Stimulated activated naive CD8-positive, alpha-beta T cell treated with anti-CD3 and anti-CD28 coated beads, Interleukin-15, Interleukin-2, amounts not matched to agents 100 ng/mL and 50 ng/mL, for 24 hours (primary cell): ENCODE measurements around the gene PHF21B.

Experiments
- H3K27ac Mint-ChIP-seq: one replicate; pipeline ENCODE4 v1.8.0; 2021; ENCODE audit warnings: mild to moderate bottlenecking, mixed read lengths
- H3K27me3 Mint-ChIP-seq: one replicate; pipeline ENCODE4 v1.8.0; 2021; ENCODE audit warnings: mixed read lengths
- H3K36me3 Mint-ChIP-seq: one replicate; pipeline ENCODE4 v1.8.0; 2021; ENCODE audit warnings: low read depth, mixed read lengths
- H3K4me1 Mint-ChIP-seq: one replicate; pipeline ENCODE4 v1.8.0; 2021; ENCODE audit warnings: low read depth, mixed read lengths
- H3K4me3 Mint-ChIP-seq: one replicate; pipeline ENCODE4 v1.8.0; 2021; ENCODE audit warnings: mild to moderate bottlenecking, mixed read lengths
- H3K9me3 Mint-ChIP-seq: one replicate; pipeline ENCODE4 v1.8.0; 2021; ENCODE audit warnings: mixed read lengths

The PHF21B gene

DNA sequence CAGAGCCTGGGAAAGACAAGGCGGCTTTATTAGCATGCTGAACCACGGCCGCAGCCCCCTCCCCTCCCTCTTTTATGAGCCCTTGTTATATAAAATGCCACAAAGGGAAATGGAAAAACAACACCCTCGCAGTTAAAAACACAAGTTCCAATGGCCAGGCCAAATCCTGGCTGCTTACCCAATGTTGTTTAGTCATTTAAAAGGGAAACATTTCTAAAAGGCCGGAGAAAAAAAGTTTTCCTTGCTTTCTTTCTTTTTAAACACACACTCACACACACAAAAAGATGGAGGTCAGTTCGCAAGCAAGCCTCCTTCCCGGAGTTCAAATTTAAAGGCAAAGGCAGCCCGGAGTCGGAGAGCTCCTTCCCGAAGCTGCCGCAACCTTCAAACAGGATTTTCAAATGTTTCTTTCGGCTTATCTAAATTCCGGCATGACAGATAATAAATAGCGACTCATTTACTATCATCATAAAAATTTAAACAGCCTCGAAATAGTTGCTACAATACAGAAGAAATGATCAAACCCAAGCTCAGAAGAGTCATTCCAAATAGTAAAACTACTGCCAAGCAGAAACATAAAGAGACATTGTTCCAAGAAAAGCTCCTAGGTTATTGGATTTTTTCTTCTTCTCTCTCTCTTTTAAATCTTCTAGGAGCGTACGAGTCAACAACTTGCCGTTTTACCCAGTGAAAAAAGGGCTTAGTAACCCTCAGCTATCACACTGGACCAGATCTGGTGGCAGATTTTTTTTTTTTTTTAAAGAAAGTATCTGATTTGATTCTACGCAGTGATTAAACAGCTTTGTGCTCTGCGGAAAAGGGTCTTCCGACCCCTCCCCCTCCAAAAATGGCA lies 3.5 kb downstream of the PHF21B start:
- H3K27ac Mint-ChIP-seq, result no peak overlapping the region
- peaks cover 51% of the 10 kb centered on the region for H3K27me3 Mint-ChIP-seq
- H3K9me3 Mint-ChIP-seq, result no peaks in the 10 kb centered on the region
- H3K4me3 Mint-ChIP-seq, result no peak overlapping the region
- H3K36me3 Mint-ChIP-seq, result no peaks in the 10 kb centered on the region
- H3K4me1 Mint-ChIP-seq, result peaks cover 15% of the 10 kb centered on the region

DNA sequence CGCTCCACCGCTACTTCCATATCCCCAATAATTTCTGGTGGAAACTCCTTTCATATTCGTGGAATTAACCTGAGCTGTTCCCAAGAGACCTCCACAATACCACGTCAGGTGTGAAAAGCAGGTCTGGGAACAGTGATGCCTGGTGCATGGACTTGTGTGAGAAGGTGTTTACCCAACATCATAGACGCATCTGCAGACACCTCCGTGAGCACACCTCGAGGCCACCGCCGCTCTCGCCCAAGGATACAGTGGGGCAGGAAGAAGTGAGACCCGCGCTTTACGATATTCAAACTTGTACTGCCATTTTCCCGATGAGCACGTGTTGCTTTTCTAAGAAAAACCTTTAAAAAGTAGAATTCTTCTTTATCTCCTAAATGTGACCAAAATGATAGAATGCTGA lies 8.2 kb downstream of the PHF21B start:
- H3K27ac Mint-ChIP-seq, result no peak overlapping the region
- H3K36me3 Mint-ChIP-seq, result no peaks in the 10 kb centered on the region
- H3K4me3 Mint-ChIP-seq, result no peak overlapping the region
- H3K4me1 Mint-ChIP-seq, result peaks cover 6% of the 10 kb centered on the region
- H3K9me3 Mint-ChIP-seq, result no peaks in the 10 kb centered on the region
- H3K27me3 Mint-ChIP-seq, result peaks cover 51% of the 10 kb centered on the region

DNA sequence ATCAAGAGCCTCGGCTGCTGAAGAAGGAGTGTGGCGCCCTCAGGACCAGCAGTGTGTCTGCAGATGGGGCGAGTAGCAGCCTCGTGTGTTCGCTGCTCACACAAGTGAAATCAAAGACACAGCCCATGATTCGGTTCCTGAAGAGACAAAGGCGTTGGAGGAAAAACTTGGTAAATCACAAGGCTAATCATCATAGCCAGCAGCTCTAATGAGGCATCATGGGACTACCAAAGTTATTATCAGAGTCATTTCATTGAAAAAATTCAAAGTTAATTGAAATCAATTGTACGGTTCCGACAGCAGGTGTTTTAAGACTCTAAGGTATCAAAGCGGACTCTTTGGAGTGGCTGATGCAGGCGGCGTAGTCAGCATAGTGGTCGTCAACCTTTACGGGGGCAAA lies 9.5 kb downstream of the PHF21B start:
- Mint-ChIP-seq H3K4me1 (no peaks in the 10 kb centered on the region), H3K36me3 (no peaks in the 10 kb centered on the region), H3K27ac (no peak overlapping the region), H3K27me3 (peaks cover 37% of the 10 kb centered on the region), H3K9me3 (no peaks in the 10 kb centered on the region), H3K4me3 (no peak overlapping the region)

DNA sequence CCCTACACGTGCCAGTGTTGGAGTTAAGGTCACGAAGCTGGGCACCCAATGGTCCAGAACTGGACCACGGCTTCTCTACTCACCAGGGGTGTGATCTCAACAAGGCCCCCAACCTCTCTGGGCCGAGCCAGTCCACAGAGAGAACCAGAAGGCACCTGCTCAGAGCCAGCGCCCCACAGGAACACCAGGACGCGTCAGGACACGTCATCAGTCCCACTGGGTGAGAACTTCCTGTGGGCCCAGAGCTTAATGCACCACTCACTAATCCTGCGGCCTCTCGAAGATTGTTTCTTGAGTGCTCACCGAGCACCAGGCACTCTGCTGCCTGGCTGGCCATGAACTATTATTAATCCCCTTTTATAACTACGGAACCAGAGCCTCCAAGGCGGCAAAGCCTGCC lies 10.1 kb downstream of the PHF21B start:
- no peak overlapping the region for H3K27ac Mint-ChIP-seq
- no peaks in the 10 kb centered on the region for H3K36me3 Mint-ChIP-seq
- H3K27me3 Mint-ChIP-seq, result peaks cover 34% of the 10 kb centered on the region

DNA sequence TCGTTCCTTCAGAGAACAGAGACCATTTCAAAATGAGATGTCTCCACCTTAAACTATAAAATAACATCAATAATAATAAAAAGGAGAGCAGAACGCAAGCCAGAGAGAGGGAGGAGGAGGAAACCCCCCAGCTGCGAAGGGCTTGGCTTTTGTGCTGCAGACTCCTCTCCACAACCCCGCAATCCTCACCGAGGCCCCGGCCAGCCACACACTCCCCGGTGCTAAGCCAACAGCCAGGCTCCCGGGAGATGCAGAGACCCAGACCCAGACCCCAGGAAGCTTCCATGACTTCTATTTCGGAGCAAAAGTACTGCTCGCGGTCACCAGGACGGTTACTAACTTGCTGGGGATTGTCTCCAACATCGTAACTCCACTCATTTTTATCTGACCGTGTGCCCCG lies 10.6 kb downstream of the PHF21B start:
- H3K27me3 Mint-ChIP-seq, result peaks cover 31% of the 10 kb centered on the region
- H3K4me1 Mint-ChIP-seq, result no peaks in the 10 kb centered on the region
- no peak overlapping the region for H3K4me3 Mint-ChIP-seq
- H3K27ac Mint-ChIP-seq, result no peak overlapping the region
- no peaks in the 10 kb centered on the region for H3K36me3 Mint-ChIP-seq
- H3K9me3 Mint-ChIP-seq, result no peaks in the 10 kb centered on the region

More for the DNA sequence above, 10.1 kb downstream of the PHF21B start:
- H3K9me3 Mint-ChIP-seq, result no peaks in the 10 kb centered on the region
- H3K4me1 Mint-ChIP-seq, result no peaks in the 10 kb centered on the region
- H3K4me3 Mint-ChIP-seq, result no peak overlapping the region

DNA sequence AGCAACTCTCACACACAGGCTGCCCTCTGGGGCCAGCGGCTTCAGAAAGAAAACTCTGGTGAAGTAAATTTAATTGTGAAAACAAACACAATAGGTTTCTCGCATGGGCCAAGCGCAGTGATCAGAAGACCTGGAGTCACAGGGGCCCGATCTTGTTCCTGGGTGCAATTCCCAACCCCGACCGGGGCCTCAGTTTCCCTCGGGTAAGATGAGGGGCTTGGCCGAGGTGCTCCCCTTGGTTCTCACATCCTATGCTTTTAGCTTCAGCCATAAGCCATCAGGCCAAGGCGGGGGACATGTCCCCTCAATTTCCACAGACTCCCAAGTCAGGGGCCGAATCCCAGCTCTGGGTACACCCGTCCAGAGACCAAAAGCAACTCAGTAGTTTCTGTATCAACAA lies 11.5 kb downstream of the PHF21B start:
- Mint-ChIP-seq H3K9me3 (no peaks in the 10 kb centered on the region), H3K4me1 (no peaks in the 10 kb centered on the region), H3K4me3 (no peak overlapping the region), H3K27ac (no peak overlapping the region), H3K27me3 (peaks cover 30% of the 10 kb centered on the region), H3K36me3 (no peaks in the 10 kb centered on the region)

DNA sequence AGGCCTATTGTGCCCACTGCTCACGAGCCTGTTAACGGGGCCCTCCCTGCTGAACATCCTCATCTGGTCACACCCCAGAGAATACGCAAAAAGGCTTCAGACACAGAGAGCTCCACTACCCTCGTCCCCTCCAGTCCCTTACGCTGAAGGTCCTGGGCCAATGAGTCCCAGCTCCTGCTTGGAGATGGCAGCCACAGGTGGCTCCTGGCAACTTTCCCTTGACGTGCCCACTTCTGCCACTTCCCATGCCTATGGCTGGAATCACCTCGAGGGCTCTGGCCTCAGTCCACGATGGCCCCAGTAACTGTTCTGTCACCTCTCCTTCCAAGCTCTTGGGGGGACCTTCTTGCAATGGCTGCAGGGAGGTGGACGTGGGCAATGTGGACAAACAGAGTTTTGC lies 12.7 kb downstream of the PHF21B start:
- H3K27me3 Mint-ChIP-seq, result peaks cover 21% of the 10 kb centered on the region
- H3K27ac Mint-ChIP-seq, result no peak overlapping the region
- H3K9me3 Mint-ChIP-seq, result no peaks in the 10 kb centered on the region
- H3K36me3 Mint-ChIP-seq, result no peaks in the 10 kb centered on the region
- H3K4me1 Mint-ChIP-seq, result no peaks in the 10 kb centered on the region
- no peak overlapping the region for H3K4me3 Mint-ChIP-seq

DNA sequence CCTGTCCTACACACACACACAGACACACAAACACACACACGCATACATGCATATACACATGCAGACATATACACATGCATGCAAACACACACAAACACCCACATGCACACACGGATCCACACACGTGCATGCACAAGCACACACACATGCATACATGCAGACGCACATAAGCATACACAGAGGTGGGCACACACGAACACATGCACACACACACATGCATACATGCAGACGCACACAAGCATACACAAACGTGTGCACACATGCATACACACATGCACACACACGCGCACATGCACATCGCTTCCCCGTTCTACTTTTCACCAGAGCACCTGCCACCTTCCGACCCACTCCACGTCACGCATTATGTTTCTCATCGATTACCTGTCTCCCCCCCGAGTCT lies 13.2 kb downstream of the PHF21B start:
- Mint-ChIP-seq H3K9me3 (no peaks in the 10 kb centered on the region), H3K27ac (no peak overlapping the region), H3K4me1 (no peaks in the 10 kb centered on the region), H3K27me3 (peaks cover 20% of the 10 kb centered on the region), H3K36me3 (no peaks in the 10 kb centered on the region), H3K4me3 (no peak overlapping the region)

DNA sequence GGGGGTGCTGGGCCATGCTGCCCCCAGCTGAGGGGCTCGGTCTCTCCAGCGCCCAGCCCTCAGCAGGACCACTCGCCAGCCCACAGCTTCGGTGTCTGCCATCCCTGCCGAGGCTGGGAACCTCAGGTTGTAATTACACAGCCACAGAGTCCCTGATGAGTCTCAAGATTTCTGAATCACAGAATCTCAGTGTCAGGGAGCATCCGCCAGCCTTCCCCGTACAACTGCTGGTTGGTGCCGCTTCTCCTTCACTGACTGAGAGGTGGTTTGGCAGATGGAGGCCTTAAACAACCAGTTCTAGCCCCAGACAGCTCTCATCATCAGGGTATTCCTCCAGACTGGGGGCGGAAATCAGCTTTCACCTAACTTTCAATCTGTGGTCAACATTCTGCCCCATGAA lies 13.7 kb downstream of the PHF21B start:
- H3K36me3 Mint-ChIP-seq, result no peaks in the 10 kb centered on the region
- no peaks in the 10 kb centered on the region for H3K4me1 Mint-ChIP-seq
- H3K9me3 Mint-ChIP-seq, result no peaks in the 10 kb centered on the region
- no peak overlapping the region for H3K27ac Mint-ChIP-seq
- no peak overlapping the region for H3K4me3 Mint-ChIP-seq
- H3K27me3 Mint-ChIP-seq, result peaks cover 16% of the 10 kb centered on the region

DNA sequence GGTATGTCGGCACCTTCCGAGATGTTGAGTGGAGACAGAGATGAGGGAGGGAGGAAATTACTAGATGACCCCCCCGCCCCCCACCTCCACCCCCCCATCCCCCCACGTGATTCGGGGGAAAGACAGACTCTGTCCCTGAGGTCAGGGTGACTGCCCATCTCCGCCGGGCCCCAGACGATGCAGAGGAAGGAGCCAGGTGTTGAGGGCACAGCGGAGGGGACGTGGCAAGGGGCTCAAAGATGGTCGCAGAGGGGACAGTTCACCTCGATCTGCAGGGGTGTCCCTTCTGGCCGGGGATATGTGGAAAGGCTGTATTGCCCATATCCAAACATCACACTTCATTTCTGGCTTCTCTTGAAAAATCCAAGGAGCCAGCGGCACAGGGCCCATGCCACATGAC lies 14.1 kb downstream of the PHF21B start:
- Mint-ChIP-seq H3K4me3 (no peak overlapping the region), H3K27ac (no peak overlapping the region), H3K4me1 (no peaks in the 10 kb centered on the region), H3K9me3 (no peaks in the 10 kb centered on the region), H3K27me3 (peaks cover 15% of the 10 kb centered on the region), H3K36me3 (no peaks in the 10 kb centered on the region)

DNA sequence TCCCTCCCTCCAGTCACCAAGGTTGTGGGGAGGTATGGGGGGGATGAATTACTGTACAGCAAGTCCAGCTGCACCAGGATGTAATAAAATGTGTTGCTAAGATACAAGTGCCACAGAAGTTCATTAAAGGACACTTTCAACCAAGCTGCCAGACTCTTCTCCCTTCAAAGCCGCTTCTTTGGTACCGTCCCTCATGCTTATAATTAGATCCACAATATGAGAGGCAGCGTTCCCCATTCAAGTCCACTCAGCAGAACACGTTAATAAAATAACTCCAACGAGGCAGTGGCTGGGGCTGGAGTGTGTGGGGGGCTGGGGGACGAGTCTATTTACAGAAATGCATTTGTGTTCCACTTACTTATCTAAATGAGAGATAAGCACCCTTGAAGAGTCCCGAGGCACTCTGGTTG lies 14.7 kb downstream of the PHF21B start:
- no peaks in the 10 kb centered on the region for H3K9me3 Mint-ChIP-seq
- no peak overlapping the region for H3K4me3 Mint-ChIP-seq
- H3K27me3 Mint-ChIP-seq, result peaks cover 15% of the 10 kb centered on the region

DNA sequence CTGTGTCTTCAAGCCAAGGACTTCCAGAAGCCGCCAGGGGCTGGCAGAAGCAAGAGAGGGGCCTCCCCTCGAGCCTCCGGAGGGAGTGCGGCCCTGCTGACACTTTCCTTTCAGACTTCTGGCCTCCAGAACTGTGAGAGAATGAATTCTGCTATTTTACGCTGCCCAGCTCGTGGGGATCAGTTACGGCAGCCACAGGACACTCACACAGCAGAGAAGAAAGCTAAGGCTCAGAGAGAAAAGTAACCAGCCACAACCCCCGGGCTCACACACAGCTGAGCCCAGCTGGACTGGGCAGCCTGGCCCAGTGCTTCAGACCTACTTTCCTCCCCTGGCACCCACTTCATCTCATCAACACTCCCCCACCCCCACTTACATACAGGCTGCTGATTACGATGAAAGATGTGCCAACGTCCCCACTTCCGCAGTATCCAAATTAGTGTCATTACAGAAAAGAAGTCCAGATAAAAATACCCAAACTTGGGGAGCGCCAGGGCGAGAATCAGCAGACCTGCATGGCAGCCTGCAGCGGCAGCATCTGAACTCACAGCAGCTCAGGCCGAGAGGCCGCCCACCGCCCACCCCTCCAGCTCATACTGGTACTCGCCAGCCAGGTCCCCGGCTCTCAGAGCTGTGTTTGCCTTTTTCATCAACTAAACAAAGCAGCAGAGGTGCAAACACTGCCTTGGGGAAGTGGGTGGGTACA lies 15.3 kb downstream of the PHF21B start:
- Mint-ChIP-seq H3K27ac (no peak overlapping the region), H3K9me3 (no peaks in the 10 kb centered on the region), H3K4me3 (no peak overlapping the region), H3K36me3 (no peaks in the 10 kb centered on the region), H3K27me3 (peaks cover 15% of the 10 kb centered on the region), H3K4me1 (no peaks in the 10 kb centered on the region)

More for the DNA sequence above, 14.7 kb downstream of the PHF21B start:
- no peaks in the 10 kb centered on the region for H3K4me1 Mint-ChIP-seq
- no peak overlapping the region for H3K27ac Mint-ChIP-seq
- no peaks in the 10 kb centered on the region for H3K36me3 Mint-ChIP-seq

DNA sequence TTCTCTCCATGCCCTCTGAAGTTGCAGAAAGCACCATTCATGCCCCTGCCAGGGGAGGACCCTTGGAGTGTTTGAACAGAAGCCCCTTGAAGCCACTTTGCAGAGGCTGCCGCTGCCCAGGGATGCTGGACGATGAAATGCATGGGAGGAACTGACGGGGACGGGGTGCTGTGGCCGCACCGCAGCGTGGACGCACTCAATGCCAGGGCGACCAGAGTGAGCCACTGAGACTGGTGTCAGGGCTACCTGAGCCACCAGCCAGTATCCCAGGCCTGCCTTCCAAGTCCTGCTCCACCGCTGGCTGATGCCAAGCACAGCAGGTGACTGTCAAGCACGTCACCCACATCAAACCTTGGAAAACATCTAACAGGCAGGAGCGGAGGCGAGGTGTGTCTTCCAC lies 17.6 kb downstream of the PHF21B start:
- Mint-ChIP-seq H3K9me3 (no peaks in the 10 kb centered on the region), H3K4me3 (no peak overlapping the region), H3K27me3 (peaks cover 13% of the 10 kb centered on the region), H3K27ac (no peak overlapping the region), H3K36me3 (no peaks in the 10 kb centered on the region), H3K4me1 (no peaks in the 10 kb centered on the region)

DNA sequence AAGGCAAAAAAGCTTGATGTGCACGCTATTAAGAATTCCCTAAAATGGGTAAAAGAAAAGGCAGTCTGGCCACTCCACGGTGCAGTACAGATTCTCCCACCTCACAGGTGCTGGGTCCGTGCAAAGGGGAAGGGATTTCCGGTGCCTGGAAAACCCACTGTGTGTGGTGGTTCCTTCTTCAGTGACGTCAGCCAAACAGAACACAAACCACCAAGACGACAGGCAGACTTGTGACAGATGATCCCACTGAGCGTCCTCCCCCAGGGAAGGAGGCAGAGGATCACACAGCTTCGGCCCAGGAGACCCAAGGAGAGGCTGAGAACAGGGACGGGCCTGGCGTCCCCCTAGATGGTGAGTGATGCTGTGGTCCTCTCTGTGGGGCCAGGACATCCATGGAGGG lies 18.6 kb downstream of the PHF21B start:
- Mint-ChIP-seq H3K4me3 (no peak overlapping the region), H3K36me3 (no peaks in the 10 kb centered on the region), H3K4me1 (no peaks in the 10 kb centered on the region), H3K27ac (no peak overlapping the region), H3K9me3 (no peaks in the 10 kb centered on the region), H3K27me3 (peaks cover 13% of the 10 kb centered on the region)

DNA sequence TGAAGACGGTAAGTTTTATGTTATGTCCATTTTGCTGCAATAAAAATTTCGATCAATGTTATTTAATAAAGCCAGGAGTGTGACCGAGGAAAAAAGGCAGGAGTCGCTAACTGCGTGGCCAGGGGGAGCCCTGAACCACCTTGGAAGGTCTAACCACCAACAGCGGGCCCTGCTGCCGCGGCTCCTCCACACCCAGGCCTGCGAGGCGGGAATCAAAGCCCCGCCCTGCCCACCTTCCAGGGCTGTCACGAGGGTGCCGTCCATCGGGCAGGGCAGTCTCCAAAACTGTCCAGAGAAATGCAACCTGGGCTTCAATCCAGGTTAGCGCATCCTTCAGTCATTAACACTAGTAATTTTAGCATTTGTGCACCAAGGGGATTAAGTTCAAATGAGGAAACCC lies 19.0 kb downstream of the PHF21B start:
- no peak overlapping the region for H3K4me3 Mint-ChIP-seq
- no peaks in the 10 kb centered on the region for H3K9me3 Mint-ChIP-seq
- no peak overlapping the region for H3K27ac Mint-ChIP-seq
- H3K4me1 Mint-ChIP-seq, result no peaks in the 10 kb centered on the region
- H3K36me3 Mint-ChIP-seq, result no peaks in the 10 kb centered on the region
- peaks cover 13% of the 10 kb centered on the region for H3K27me3 Mint-ChIP-seq
